Ovary (tissue), 9 donors: ENCODE measurements around the gene CEBPE. TPM values are rescaled to one million over a fixed set of nuclear protein-coding genes. Genes with fewer than 3 reads are reported as not detected.

ENCODE experiments used
- DNase-seq, 5 donors: peaks; one replicate each; pipeline ENCODE4 v3.0.0-alpha.2; 2019 to 2020
- H3K27ac ChIP-seq, 2 donors: fragments of 200-600 bp; one replicate each; pipeline versions ENCODE4 v1.5.1 to v1.8.0; 2019 to 2022
- H3K27me3 ChIP-seq: fragments of 200-600 bp; one replicate; pipeline ENCODE4 v1.8.0; 2022
- H3K36me3 ChIP-seq: fragments of 200-600 bp; sonication (generic); one replicate; pipeline ENCODE4 v1.5.1; 2019
- H3K4me1 ChIP-seq: one replicate; pipeline ENCODE4 v1.8.1; 2013; ENCODE audit warnings: mild to moderate bottlenecking, moderate library complexity; ENCODE audit not compliant: insufficient read depth
- H3K4me3 ChIP-seq: fragments of 200-600 bp; sonication (generic); one replicate; pipeline ENCODE4 v1.5.1; 2017
- H3K9me3 ChIP-seq, 2 donors: fragments of 200-600 bp in 1 of 2; sonication (generic) in 1 of 2; one replicate each; pipeline versions ENCODE4 v1.5.1 to v1.8.1; 2013 to 2019; ENCODE audit warnings: mild to moderate bottlenecking in 1 of 2, moderate library complexity in 1 of 2
- CTCF ChIP-seq, 3 donors: fragments of 450-650 bp in 2 of 3; fragments of 200-600 bp in 1 of 3; IDR thresholded peaks; one replicate each; pipeline versions ENCODE4 v1.5.1 to v1.8.0; 2016 to 2022; ENCODE audit warnings: antibody characterized with exemption in 3 of 3, mild to moderate bottlenecking in 1 of 3
- EP300 ChIP-seq: sonication (generic); formaldehyde crosslinking; IDR thresholded peaks from one replicate; pipeline ENCODE4 v1.6.1; 2017; ENCODE audit warnings: antibody characterized with exemption
- POLR2A ChIP-seq: fragments of 450-650 bp; IDR thresholded peaks from one replicate; pipeline ENCODE4 v1.6.1; 2017; ENCODE audit warnings: antibody characterized with exemption, mild to moderate bottlenecking, moderate library complexity
- WGBS, 3 donors: extraction: QIAGEN DNeasy Blood & Tissue Kit in 1 of 3; methylation state at CpG; one replicate each; pipeline versions ENCODE4 v1.1.5 to v1.1.7; 2013 to 2017; 5-methylcytosine and 5-hydroxymethylcytosine counted together
- intact Hi-C, 4 donors: fragments of 100-400 bp; cut with DNase I; formaldehyde crosslinking; loops; one replicate each; pipeline versions ENCODE4 v1.11.0 to v1.15.1; 2022 to 2023
- polyA plus RNA-seq, 2 donors: library from polyadenylated mRNA; stranded (reverse); fragments of 200-250 nt in 1 of 2; fragments of 350-450 nt in 1 of 2; fragmentation: Illumina TruSeq in 1 of 2; extraction: RNeasy Lipid Tissue Mini Kit (QIAGEN cat#74804) in 1 of 2; gene quantifications; one replicate each; pipeline ENCODE4 v1.2.3, GENCODE V29; 2013 to 2014
- total RNA-seq, 7 donors: library from RNA; depleted of rRNA in 2 of 7; stranded (reverse); fragments of >200 nt in 2 of 7; fragmentation: NEBNext Ultra II Directional in 3 of 7; extraction: Animal tissue kit (Norgen Biotek cat#: 25700) in 3 of 7; gene quantifications; one replicate each; pipeline versions ENCODE4 v1.1.0 to v1.2.4, GENCODE V29; 2016 to 2023
- donor health status: DM: no; HTN: no; CAD: no; lungs with moderate emphysema.
- donor health status: DM: no; HTN: no; CAD: no.
- donor health status: Bipolar disorder and iron deficiency.
- donor health status: DM: yes; HTN: yes; CAD: no.
- donor health status: DM: no; HTN: no; CAD: no.
- donor health status: DM: yes; HTN: yes; CAD: no.

The CEBPE gene
- total and polyA plus RNA-seq, 9 donors, result 0.04 TPM; not detected in 8

- Histone ChIP-seq H3K4me3 (no peak overlapping the region), H3K36me3 (no peaks in the 10 kb centered on the region), H3K27ac (peak overlapping the region in 1 of 2 donors; percentile 40), H3K4me1 (peaks cover 5% of the 10 kb centered on the region), H3K27me3 (no peaks in the 10 kb centered on the region), H3K9me3 (no peaks in the 10 kb centered on the region)
- TF ChIP-seq CTCF (IDR thresholded peaks at IDR 0.05) (no peak), POLR2A (no peak), EP300 (no peak)
- WGBS, 3 donors, result 45 to 48% (median 46%) methylated on average over 11 of the region's 11 CpGs
- intact Hi-C loops, result no loop called here
- peak; percentile 60 to 78 (median 71) for DNase-seq
Observed at GRCh38 chr14:23160924-23161522, 42.0 kb upstream of the CEBPE start.

GRCh38 chr14:23159532-23159931 lies 40.5 kb upstream of the CEBPE start:
- Histone ChIP-seq H3K27ac (no peak overlapping the region), H3K36me3 (no peaks in the 10 kb centered on the region), H3K9me3 (no peaks in the 10 kb centered on the region), H3K4me3 (no peak overlapping the region), H3K4me1 (peaks cover 9% of the 10 kb centered on the region), H3K27me3 (no peaks in the 10 kb centered on the region)
- TF ChIP-seq EP300 (no peak), POLR2A (no peak), CTCF (IDR thresholded peaks at IDR 0.05) (no peak)
- DNase-seq, result no peak
- WGBS, 3 donors, result 70 to 88% (median 85%) methylated on average over 1 of the region's 1 CpG
- intact Hi-C loops, result no loop called here

GRCh38 chr14:23158779-23159178 lies 39.7 kb upstream of the CEBPE start:
- TF ChIP-seq EP300, result no peak
- TF ChIP-seq CTCF (IDR thresholded peaks at IDR 0.05), result no peak
- no peak for TF ChIP-seq POLR2A
- intact Hi-C loops, result no loop called here
- Histone ChIP-seq H3K36me3 (no peaks in the 10 kb centered on the region), H3K9me3 (no peaks in the 10 kb centered on the region), H3K4me1 (peaks cover 9% of the 10 kb centered on the region), H3K27me3 (no peaks in the 10 kb centered on the region), H3K27ac (no peak overlapping the region), H3K4me3 (no peak overlapping the region)
- 66 to 82% (median 80%) methylated on average over 2 of the region's 2 CpGs for WGBS, 3 donors
- DNase-seq, result no peak

GRCh38 chr14:23154964-23155587 lies 36.0 kb upstream of the CEBPE start:
- peaks cover 19% of the 10 kb centered on the region for H3K4me1 ChIP-seq
- peak overlapping the region; percentile 69 to 97 for H3K27ac ChIP-seq
- H3K36me3 ChIP-seq, result no peaks in the 10 kb centered on the region
- peak overlapping the region; percentile 5 for H3K4me3 ChIP-seq
- no peaks in the 10 kb centered on the region for H3K9me3 ChIP-seq
- TF ChIP-seq EP300 (no peak), POLR2A (peak; percentile 44)
- WGBS, 3 donors, result 3 to 4% (median 3%) methylated on average over 10 of the region's 10 CpGs
- no peaks in the 10 kb centered on the region for H3K27me3 ChIP-seq
- DNase-seq, result peak; percentile 84 to 90 (median 88)
- intact Hi-C loops, result no loop called here
